ENCODE results near the gene PPP4R2.

PPP4R2 gene

DNA sequence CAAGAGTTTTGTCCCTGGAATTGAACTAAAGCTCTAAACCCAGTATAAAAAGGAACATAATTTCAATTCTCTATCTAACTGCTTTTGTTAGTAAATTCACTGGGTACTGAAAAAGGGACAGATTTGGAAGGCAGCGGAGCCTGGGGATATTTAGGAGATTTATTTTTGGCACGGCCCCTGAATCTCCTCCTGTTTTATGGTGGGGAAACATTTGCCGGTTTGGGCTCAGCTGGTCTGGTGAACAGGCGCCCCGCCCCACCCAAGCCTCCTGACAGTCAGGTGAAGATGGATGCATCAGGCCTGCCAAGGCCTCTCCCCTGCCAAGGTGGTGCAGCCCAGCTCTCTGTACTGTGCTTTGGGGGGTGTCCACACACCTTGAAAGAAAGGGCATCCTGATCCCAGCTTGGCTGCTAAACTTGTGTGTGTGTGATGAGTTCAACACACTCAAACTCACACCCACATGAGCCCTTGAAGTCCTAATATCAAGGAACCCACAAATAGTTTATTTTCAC lies 111.1 kb downstream of the PPP4R2 start:
- H3K4me3 ChIP-seq (ENCODE audit: low read depth, low read length) = no peak overlapping the region
- no peak for TF ChIP-seq CTCF (IDR thresholded peaks at IDR 0.05; ENCODE audit: low read depth, low read length)
- no peak for DNase-seq (ENCODE audit: low read depth, low spot score)
- in situ Hi-C loops (cut with HindIII; ENCODE audit: low sequenced_read_pairs) = no loop called here

DNA sequence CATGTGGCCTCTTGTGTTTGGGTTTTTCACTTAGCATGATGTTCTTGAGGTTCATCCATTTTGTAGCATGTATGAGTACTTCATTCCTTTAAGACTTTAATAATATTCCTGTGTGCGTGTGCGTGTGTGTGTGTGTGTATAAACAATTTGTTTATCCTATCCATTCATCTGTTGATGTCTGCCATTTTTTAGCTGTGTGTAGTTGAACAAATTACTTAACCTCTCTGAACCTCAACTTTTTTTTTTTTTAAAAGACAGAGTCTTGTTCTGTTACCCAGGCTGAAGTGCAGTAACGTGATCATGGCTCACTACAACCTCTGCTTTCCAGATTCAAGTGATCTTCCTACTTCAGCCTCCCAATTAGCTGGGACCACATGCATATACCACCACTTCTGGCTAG lies 112.1 kb downstream of the PPP4R2 start:
- no peak for TF ChIP-seq CTCF (IDR thresholded peaks at IDR 0.05; ENCODE audit: low read depth, low read length)
- no peak overlapping the region for H3K4me3 ChIP-seq (ENCODE audit: low read depth, low read length)
- DNase-seq (ENCODE audit: low read depth, low spot score) = no peak
- in situ Hi-C loops (cut with HindIII; ENCODE audit: low sequenced_read_pairs) = no loop called here

DNA sequence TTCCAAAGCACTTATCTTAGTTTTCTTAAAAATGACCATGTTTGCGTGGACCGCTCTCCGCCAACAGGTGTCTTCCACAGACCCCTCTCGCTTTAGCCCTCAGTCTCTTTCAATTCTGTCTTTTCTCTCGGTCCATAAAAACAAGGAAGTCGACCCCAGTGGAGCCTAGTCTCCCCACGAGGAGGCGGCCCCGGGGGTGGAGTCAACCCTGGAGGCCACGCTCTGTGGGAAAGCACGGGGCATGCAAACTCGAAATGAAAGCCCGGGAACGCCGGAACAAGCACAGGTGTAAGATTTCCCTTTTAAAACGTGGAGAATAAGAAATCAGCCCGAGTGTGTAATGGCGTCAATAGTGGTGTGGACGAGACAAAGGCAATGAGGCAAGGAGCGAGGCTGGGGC lies 113.9 kb downstream of the PPP4R2 start:
- DNase-seq (ENCODE audit: low read depth, low spot score) = no peak
- TF ChIP-seq CTCF (IDR thresholded peaks at IDR 0.05; ENCODE audit: low read depth, low read length) = no peak
- in situ Hi-C loops (cut with HindIII; ENCODE audit: low sequenced_read_pairs) = no loop called here
- H3K4me3 ChIP-seq (ENCODE audit: low read depth, low read length) = no peak overlapping the region

- H3K4me3 ChIP-seq (ENCODE audit: low read depth, low read length) = no peak overlapping the region
- no peak for TF ChIP-seq CTCF (IDR thresholded peaks at IDR 0.05; ENCODE audit: low read depth, low read length)
- DNase-seq (ENCODE audit: low read depth, low spot score) = no peak
- in situ Hi-C loops (cut with HindIII; ENCODE audit: low sequenced_read_pairs) = no loop called here
These were observed 118.1 kb downstream of the PPP4R2 start for GRCh38 chr3:73114711-73115110.

DNA sequence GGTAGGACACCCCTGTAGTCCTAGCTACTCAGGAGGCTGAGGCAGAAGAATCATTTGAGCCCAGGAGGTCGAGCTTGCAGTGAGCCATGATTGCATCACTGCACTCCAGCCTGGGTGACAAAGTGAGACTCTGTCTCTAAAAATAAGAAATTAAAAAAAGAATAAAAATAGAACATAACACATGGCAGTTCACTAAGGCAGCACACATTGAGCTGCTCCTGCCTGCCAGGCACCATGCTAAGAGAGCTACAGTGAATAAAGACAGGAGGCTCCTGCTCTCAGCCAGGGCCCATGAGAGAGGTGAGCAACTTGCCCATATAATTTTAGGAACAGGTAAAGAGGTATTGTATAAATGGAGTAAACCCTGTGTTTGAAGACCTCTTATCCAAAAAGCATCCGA lies 119.2 kb downstream of the PPP4R2 start:
- DNase-seq (ENCODE audit: low read depth, low spot score) = no peak
- TF ChIP-seq CTCF (IDR thresholded peaks at IDR 0.05; ENCODE audit: low read depth, low read length) = no peak
- in situ Hi-C loops (cut with HindIII; ENCODE audit: low sequenced_read_pairs) = no loop called here
- H3K4me3 ChIP-seq (ENCODE audit: low read depth, low read length) = no peak overlapping the region

Measured in astrocyte of the spinal cord (primary cell).